AG20443 (cell line): ENCODE data around the gene EPB41.
A peak's percentile ranks its signal among the peaks of the same experiment; 100 is the strongest.
"Not testable (repeated sequence)": the region's sequence is repeated elsewhere in the genome, so short reads cannot be mapped to it uniquely, and the experiment has no call there.

Source experiments
- DNase-seq: peaks from one replicate; pipeline ENCODE4 v3.0.0; 2012; ENCODE audit warnings: low spot score, mixed read lengths

The EPB41 gene

GRCh38 chr1:29133861-29134694 lies 219.7 kb downstream of the EPB41 start:
- peak; percentile 30 for DNase-seq

DNA sequence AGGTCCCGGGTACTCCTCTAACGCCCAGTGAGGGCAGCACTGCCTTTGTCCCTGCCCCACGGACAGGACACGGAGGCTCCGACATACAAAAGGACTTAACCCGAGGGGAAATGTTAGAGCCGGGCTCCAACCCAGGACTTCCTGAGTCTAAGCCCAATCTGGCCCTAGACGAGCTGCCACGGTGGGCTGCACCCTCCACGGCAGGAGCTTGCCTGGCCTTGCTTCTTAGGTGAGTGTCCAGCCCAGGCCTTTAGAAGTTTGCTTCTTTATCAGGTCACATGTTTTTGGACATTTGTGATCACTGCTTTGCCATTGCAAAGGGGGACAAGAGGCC lies 220.3 kb downstream of the EPB41 start:
- DNase-seq, result no peak

- DNase-seq, result peak; percentile 61
Observed at GRCh38 chr1:29136391-29136915, 222.1 kb downstream of the EPB41 start.

DNA sequence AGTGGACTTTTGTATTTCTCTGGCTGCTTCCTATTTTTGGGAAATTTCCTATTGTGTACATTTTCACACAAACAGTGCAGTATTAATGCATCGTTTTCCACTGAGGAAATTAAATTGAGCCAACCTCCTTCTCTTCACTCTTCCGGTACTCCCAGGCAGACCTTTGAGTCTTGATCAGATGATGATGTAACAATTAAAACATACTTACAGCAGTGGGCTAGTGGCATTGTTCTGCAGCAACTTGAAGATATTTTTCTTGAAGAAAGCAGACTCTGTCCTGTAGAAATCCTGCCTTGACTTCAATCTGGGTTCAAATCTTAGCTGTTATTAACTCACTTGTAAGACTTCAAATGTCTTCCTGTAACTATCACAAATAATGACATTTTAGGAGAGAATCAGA lies 228.3 kb downstream of the EPB41 start:
- no peak for DNase-seq

GRCh38 chr1:29144178-29144577 lies 229.8 kb downstream of the EPB41 start:
- no peak for DNase-seq

GRCh38 chr1:29145739-29146437 lies 231.5 kb downstream of the EPB41 start:
- DNase-seq, result peak; percentile 80

- no peak for DNase-seq
Observed at GRCh38 chr1:29148656-29149491, 234.5 kb downstream of the EPB41 start.

DNA sequence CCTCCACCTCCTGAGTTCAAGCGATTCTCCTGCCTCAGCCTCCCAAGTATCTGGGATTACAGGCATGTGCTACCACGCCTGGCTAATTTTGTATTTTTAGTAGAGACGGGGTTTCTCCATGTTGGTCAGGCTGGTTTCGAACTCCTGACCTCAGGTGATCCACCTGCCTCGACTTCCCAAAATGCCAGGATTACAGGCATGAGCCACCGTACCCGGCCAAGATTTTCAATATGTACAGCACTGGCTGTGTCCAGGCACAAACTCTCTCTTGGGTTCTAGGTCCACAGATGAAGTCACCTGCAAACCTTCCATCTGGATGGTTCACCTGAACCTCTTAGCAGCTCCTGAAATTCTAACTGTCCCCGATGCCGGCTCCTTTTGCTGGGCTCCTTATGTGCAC lies 236.0 kb downstream of the EPB41 start:
- DNase-seq, result not testable (repeated sequence)

DNA sequence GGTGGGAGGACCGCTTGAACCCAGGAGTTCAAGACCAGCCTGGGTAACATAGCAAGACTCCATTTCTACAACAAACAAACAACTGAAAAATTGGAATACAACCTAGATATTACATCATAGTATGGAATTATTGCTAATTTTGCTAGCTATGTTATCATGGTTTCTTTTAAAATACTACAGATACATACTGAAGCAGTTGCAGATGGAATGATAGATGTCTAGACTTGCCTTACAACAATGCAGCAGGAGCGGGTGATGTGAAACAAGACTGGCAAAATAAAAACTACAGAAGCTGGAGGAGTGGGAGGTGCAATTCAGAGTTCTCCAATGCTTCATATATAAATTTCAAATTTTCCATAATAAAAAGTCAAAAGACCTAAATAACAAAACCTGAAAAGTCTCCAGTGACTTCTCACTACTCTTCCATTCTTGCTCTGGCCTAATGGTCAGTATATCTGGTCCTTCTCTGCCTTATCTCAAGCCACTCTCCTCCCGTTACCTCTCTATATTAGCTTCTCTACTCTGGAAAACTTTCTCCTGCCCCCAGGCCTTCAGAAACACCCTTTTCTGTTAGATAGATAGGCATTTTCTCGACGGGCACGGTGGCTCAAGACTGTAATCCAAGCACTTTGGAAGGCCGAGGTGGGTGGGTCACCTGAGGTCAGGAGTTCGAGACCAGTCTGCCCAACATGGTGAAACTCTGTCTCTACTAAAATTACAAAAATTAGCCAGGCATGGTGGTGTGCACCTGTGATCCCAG lies 237.9 kb downstream of the EPB41 start:
- DNase-seq, result no peak

DNA sequence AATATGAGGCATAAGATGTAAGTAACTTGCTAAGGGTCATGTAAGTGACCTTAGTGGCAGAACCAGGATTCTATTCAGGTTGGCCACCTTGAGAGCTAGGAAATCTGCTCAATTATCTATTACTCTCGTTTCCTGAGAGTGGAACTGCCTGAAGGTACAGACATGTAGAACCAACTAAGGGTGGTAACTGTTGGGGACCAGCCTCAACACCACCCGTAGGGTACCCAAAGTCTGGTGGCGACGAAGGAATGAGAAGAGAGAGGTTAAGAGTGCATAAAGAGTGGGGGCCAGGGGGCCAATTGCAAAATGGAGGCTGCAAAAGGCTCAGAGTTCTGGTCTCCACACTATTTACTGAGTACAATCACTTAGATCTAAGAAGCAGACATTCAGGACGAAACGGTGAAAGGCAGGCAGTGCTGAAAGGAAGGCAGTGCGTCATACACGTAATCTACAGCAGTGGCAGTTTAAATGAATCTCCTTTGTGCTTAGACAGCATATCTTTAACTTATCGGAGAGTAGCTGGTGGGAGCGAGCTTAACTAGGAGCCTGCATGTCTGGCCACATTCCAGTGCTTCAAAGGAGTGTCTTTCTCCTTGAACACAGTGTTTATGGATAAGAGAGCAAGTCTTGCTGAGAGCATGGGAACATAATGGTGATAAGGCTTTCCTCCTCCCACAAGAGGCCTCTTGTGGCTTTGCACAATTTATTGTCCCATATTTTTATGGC lies 242.3 kb downstream of the EPB41 start:
- no peak for DNase-seq

GRCh38 chr1:29157269-29157601 lies 242.9 kb downstream of the EPB41 start:
- DNase-seq, result no peak

DNA sequence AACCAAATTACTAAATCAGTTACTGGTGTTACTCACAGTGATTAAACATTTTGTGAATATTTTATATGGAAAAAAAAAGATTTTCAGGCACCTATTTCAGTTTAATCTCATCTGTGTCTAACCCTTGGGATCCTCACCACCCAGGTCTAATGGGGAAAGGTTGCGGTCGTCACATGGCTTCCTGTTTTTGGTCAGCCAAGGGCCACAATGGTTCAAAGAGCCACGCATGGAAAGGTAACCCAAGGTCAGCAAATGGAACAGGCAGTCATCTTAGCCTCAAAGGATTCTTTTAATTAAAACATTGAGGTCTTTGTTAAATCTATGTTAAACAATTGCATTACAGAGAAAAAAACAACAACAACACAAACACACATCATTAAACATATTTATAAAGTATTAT lies 245.4 kb downstream of the EPB41 start:
- DNase-seq, result no peak

DNA sequence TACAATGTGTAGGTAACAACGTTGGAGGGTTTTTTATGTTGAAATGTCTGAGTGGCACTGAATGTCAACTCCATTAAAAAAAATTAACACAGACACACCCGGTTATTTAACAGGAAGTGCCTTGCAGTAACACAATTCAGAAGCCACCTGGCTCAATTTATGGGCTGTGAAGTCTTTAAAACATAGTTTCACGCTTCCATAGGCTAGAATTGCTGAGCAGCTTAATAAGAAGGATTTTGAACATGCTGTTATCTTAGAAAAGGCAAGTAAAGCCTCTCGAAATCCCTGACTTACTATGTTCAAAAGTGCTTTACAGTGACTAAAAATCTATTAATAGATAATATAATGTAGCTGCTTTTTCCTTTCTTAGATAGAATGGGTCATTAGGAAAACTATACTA lies 247.7 kb downstream of the EPB41 start:
- DNase-seq, result no peak

DNA sequence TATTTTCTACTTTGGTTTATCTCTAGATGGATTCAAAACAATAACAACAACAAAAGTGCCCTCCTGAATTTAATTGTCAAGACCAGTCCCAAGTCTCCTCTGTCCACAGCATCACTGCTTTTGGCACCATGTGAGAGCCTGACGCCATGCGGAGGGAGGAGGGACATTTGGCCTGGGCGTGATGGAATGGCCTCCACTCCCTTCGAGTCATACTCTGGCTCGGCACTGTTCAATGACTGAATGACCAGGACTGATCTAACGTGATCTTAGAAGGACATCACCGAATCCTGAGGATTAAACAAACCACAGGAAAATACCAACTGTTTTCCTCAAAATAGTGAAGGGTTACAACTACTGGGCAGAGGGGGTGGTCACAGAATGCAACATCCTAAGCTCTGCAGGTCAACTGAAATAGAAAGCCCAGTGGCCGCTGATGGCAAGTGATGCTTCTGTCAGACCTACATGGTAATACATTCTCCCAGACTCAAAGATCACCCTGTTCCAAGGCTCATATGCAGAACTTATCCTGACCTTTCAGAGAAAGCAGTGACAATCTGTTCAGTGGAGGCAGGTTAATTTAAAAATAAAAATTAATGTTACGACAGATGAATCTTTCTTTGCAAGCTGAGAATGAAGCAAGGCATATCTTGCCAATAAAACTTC lies 248.2 kb downstream of the EPB41 start:
- DNase-seq, result peak; percentile 67

DNA sequence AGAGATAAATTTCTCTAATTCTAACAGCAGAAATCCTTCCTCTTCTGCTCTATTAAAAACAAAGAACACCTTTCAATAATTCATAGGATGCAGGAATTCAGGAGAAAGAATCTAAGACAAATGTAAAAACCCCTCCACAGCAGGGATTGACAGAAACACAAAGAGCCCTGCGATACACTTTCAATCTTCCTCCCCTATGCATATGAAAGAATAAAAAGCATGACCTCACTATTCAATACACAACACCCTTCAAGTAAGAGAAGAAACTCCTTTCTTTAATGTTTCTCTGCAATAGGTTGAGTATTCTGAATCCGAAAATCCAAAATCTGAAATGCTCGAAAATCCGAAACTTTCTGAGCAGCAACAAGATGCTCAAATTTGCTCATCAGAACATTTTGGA lies 250.2 kb downstream of the EPB41 start:
- DNase-seq, result no peak

DNA sequence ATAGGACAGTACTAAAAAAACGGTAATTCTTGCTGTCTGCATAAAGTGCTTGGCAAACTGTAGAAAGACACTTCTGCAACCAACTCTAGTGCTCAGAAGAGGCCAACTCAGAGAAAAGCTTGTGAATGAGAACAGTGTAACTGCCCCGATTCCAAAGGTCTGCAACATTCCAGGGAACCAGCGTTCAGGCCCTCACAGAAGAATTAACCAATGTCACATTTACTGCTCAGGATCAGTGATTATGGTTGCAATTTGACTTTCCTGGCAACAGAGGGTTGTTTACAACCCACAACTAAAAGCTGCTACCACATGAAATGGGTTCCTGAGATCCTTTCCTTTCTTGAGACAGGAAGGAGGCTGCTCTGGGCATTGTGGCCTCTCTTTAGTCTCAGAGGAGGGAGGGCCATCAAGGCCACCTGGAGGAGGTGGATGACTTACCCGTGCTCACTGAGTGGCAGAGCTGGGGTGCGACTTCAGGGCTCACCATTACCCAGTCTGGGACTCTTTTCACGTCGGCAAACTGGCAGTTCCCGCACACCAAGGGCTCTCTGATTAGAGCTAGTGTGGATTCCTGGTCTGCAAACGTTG lies 252.0 kb downstream of the EPB41 start:
- DNase-seq, result no peak

DNA sequence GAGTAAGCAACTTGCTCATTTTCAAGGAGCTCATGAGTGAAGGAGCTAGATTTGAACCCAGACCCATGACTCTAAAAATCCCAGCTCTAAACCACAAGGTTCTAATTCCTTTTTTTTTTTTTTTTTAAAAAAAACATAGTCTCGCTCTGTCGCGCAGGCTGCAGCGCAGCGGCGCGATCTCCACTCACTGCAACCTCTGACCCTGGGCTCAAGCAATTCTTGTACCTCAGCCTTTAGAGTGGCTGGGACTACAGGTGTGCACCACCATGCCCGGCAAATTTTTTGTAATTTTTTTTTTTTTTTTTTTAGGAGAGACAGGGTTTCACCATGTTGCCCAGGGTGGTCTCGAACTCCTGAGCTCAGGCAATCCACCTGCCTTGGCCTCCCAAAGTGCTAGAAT lies 253.5 kb downstream of the EPB41 start:
- DNase-seq, result no peak
